IMR-90 (cell line): ENCODE data around the gene LCNL1. TPM values are rescaled to one million over a fixed set of nuclear protein-coding genes. Genes with fewer than 3 reads are reported as not detected.

ENCODE experiments used
- ATAC-seq: fragments of 200-7000 bp; cut with Tn5 transposase; 2 replicates; pipeline ENCODE4 v1.9.1; 2020; ENCODE audit warnings: low read depth, mild to moderate bottlenecking, moderate library complexity
- BruUV-seq: library from RNA; stranded (reverse); fragments of 400-500 nt; replicated peaks from 2 replicates; lab custom pipeline; 2021; lab: Mats Ljungman, UMichigan
- CTCF ChIA-PET: fragments of 300-600 bp; formaldehyde crosslinking; extraction: SDS; loops from one replicate; lab custom pipeline; 2021; ENCODE audit warnings: antibody characterized with exemption; lab: Yijun Ruan, JAX
- POLR2A ChIA-PET: fragments of 300-600 bp; sonication (Branson Sonifier 250); formaldehyde crosslinking; loops from one replicate; lab custom pipeline; 2022; ENCODE audit warnings: antibody characterized with exemption; ENCODE audit not compliant: unreplicated experiment; lab: Charles Lee
- DNase-seq: peaks from one replicate; pipeline ENCODE4 v3.0.0; 2013
- H2AFZ ChIP-seq: replicated peaks from 2 replicates; pipeline ENCODE3; 2013; ENCODE audit warnings: low read length, mild to moderate bottlenecking; ENCODE audit not compliant: poor library complexity
- H2AK5ac ChIP-seq: 2 replicates; pipeline ENCODE4 v1.6.1; 2013; ENCODE audit warnings: low read depth, low read length, inconsistent platforms
- H2AK9ac ChIP-seq: replicated peaks from 2 replicates; pipeline ENCODE3; 2013; ENCODE audit warnings: mild to moderate bottlenecking, low read depth, low read length, moderate library complexity; ENCODE audit not compliant: poor library complexity
- H2BK120ac ChIP-seq: 2 replicates; pipeline ENCODE4 v1.6.1; 2013; ENCODE audit warnings: low read depth, low read length, inconsistent platforms
- H2BK15ac ChIP-seq: 3 replicates; pipeline ENCODE4 v1.6.1; 2013; ENCODE audit warnings: low read depth, low read length, inconsistent platforms
- H2BK20ac ChIP-seq: 2 replicates; pipeline ENCODE4 v1.6.1; 2013; ENCODE audit warnings: low read depth, mild to moderate bottlenecking, inconsistent platforms, low read length, moderate library complexity
- H2BK5ac ChIP-seq: 2 replicates; pipeline ENCODE4 v1.6.1; 2013; ENCODE audit warnings: mild to moderate bottlenecking, low read depth, low read length, inconsistent platforms; ENCODE audit not compliant: poor library complexity, severe bottlenecking
- H3K14ac ChIP-seq: replicated peaks from 2 replicates; pipeline ENCODE4 v1.6.1; 2013; ENCODE audit warnings: low read depth, low read length, inconsistent platforms
- H3K18ac ChIP-seq: 2 replicates; pipeline ENCODE4 v1.6.1; 2013; ENCODE audit warnings: low read depth, low read length, control low read depth
- H3K23ac ChIP-seq: 2 replicates; pipeline ENCODE4 v1.6.1; 2013; ENCODE audit warnings: low read depth, low read length, inconsistent platforms
- H3K27ac ChIP-seq: 2 replicates; pipeline ENCODE4 v1.5.1; 2013; ENCODE audit warnings: mild to moderate bottlenecking, control low read depth, low read length; ENCODE audit not compliant: insufficient read depth
- H3K27me3 ChIP-seq: 2 replicates; pipeline ENCODE4 v1.6.1; 2013; ENCODE audit warnings: low read length; ENCODE audit not compliant: control insufficient read depth, insufficient read depth
- H3K36me3 ChIP-seq: 2 replicates; pipeline ENCODE4 v1.6.1; 2013; ENCODE audit warnings: low read length, mixed read lengths; ENCODE audit not compliant: control insufficient read depth, insufficient read depth
- H3K4ac ChIP-seq: 2 replicates; pipeline ENCODE4 v1.6.1; 2013; ENCODE audit warnings: low read depth, low read length, inconsistent platforms
- H3K4me1 ChIP-seq: 2 replicates; pipeline ENCODE4 v1.6.1; 2013; ENCODE audit warnings: low read length, mixed read lengths; ENCODE audit not compliant: control insufficient read depth, insufficient read depth
- H3K4me2 ChIP-seq: 2 replicates; pipeline ENCODE4 v1.6.1; 2013; ENCODE audit warnings: low read depth, mild to moderate bottlenecking, control low read depth, low read length, moderate library complexity
- H3K4me3 ChIP-seq: 2 replicates; pipeline ENCODE4 v1.5.1; 2013; ENCODE audit warnings: low read depth, mild to moderate bottlenecking, control low read depth, low read length, moderate library complexity; ENCODE audit not compliant: insufficient read depth
- H3K56ac ChIP-seq: 2 replicates; pipeline ENCODE4 v1.6.1; 2013; ENCODE audit warnings: low read length, inconsistent platforms; ENCODE audit not compliant: insufficient read depth; ENCODE audit errors: extremely low read depth
- H3K79me1 ChIP-seq, 2 experiments: 2 replicates each; pipeline ENCODE4 v1.6.1; 2013; ENCODE audit warnings: low read length in 2 of 2, inconsistent platforms in 1 of 2, low read depth in 1 of 2
- H3K9ac ChIP-seq: 2 replicates; pipeline ENCODE4 v1.6.1; 2013; ENCODE audit warnings: low read depth, low read length, control low read depth
- H3K9me1 ChIP-seq: 2 replicates; pipeline ENCODE4 v1.6.1; 2013; ENCODE audit warnings: low read length, inconsistent platforms; ENCODE audit not compliant: insufficient read depth
- H3K9me3 ChIP-seq: 2 replicates; pipeline ENCODE4 v1.6.1; 2013; ENCODE audit warnings: low read length; ENCODE audit not compliant: control insufficient read depth, insufficient read depth
- H4K20me1 ChIP-seq: 2 replicates; pipeline ENCODE4 v1.6.1; 2013; ENCODE audit warnings: low read length, inconsistent platforms; ENCODE audit not compliant: insufficient read depth
- H4K5ac ChIP-seq: 2 replicates; pipeline ENCODE4 v1.6.1; 2013; ENCODE audit warnings: mild to moderate bottlenecking, low read depth, low read length, control low read depth
- H4K8ac ChIP-seq, 2 experiments: 2 replicates each; pipeline ENCODE4 v1.6.1; 2013; ENCODE audit warnings: low read depth in 2 of 2, low read length in 2 of 2, control low read depth in 1 of 2, inconsistent platforms in 1 of 2
- H4K91ac ChIP-seq: 2 replicates; pipeline ENCODE4 v1.6.1; 2013; ENCODE audit warnings: low read depth, low read length, inconsistent platforms; ENCODE audit not compliant: insufficient read depth
- BHLHE40 ChIP-seq: fragments of 150-350 bp; IDR thresholded peaks from 2 replicates; pipeline ENCODE4 v1.6.1; 2016; ENCODE audit warnings: mild to moderate bottlenecking, low read depth, low read length
- CEBPB ChIP-seq: IDR thresholded peaks from 2 replicates; pipeline ENCODE4 v1.6.1; 2012; ENCODE audit warnings: low read depth, low read length, improper control_type of control experiment
- CHD1 ChIP-seq: IDR thresholded peaks from 2 replicates; pipeline ENCODE4 v1.6.1; 2012; ENCODE audit warnings: low read depth, low read length, improper control_type of control experiment
- FOS ChIP-seq: fragments of 150-350 bp; IDR thresholded peaks from 2 replicates; pipeline ENCODE4 v1.6.1; 2016; ENCODE audit warnings: low read depth, low read length
- MAFK ChIP-seq: IDR thresholded peaks from 2 replicates; pipeline ENCODE4 v1.6.1; 2012; ENCODE audit warnings: low read depth, low read length, improper control_type of control experiment
- MAZ ChIP-seq: IDR thresholded peaks from 2 replicates; pipeline ENCODE4 v1.6.1; 2012; ENCODE audit warnings: low read depth, mild to moderate bottlenecking, low read length, improper control_type of control experiment, moderate library complexity, borderline replicate concordance
- MXI1 ChIP-seq: IDR thresholded peaks from 2 replicates; pipeline ENCODE4 v1.6.1; 2012; ENCODE audit warnings: low read depth, mild to moderate bottlenecking, low read length, moderate library complexity, borderline replicate concordance
- NFE2L2 ChIP-seq: fragments of 150-350 bp; IDR thresholded peaks from 2 replicates; pipeline ENCODE4 v1.6.1; 2016; ENCODE audit warnings: low read depth, mild to moderate bottlenecking, low read length
- POLR2A ChIP-seq: IDR thresholded peaks from 2 replicates; pipeline ENCODE4 v1.6.1; 2012; ENCODE audit warnings: mild to moderate bottlenecking, low read depth, low read length
- RAD21 ChIP-seq: IDR thresholded peaks from 2 replicates; pipeline ENCODE4 v1.6.1; 2012; ENCODE audit warnings: low read length, improper control_type of control experiment
- RCOR1 ChIP-seq: IDR thresholded peaks from 2 replicates; pipeline ENCODE4 v1.6.1; 2012; ENCODE audit warnings: mild to moderate bottlenecking, low read length, improper control_type of control experiment; ENCODE audit not compliant: insufficient replicate concordance
- RFX5 ChIP-seq: IDR thresholded peaks from 2 replicates; pipeline ENCODE4 v1.8.0; 2012; ENCODE audit warnings: low read depth, mild to moderate bottlenecking, low read length, moderate library complexity
- SMC3 ChIP-seq: fragments of 150-350 bp; IDR thresholded peaks from 2 replicates; pipeline ENCODE4 v1.6.1; 2016; ENCODE audit warnings: low read depth, mild to moderate bottlenecking, antibody characterized with exemption, low read length, moderate library complexity
- WGBS, 2 experiments: methylation state at CpG; one replicate each; pipeline versions ENCODE4 v1.1.5 to v1.1.7; 2013; ENCODE audit warnings: missing lambda C conversion rate in 2 of 2; ENCODE audit not compliant: insufficient read length in 1 of 2; ENCODE audit errors: extremely low coverage in 2 of 2; 5-methylcytosine and 5-hydroxymethylcytosine counted together
- dilution Hi-C: fragments of 300-500 bp; cut with HindIII; formaldehyde crosslinking; loops from one replicate; pipeline ENCODE4 v1.14.3; 2018; ENCODE audit warnings: low sequenced_read_pairs; ENCODE audit not compliant: unreplicated experiment
- in situ Hi-C: fragments of 300-500 bp; cut with MboI; formaldehyde crosslinking; loops from 3 replicates; pipeline ENCODE4 v1.14.3; 2019; ENCODE audit warnings: low sequenced_read_pairs, inconsistent platforms, mixed read lengths
- intact Hi-C: fragments of 100-400 bp; cut with micrococcal nuclease; formaldehyde crosslinking; loops from 2 replicates; pipeline ENCODE4 v1.10.0; 2022
- polyA plus RNA-seq, 3 experiments: library from polyadenylated mRNA; depleted of rRNA; stranded (reverse); fragments of >200 nt; gene quantifications; 2 replicates each; pipeline ENCODE4 v1.2.3, GENCODE V29; 2012; ENCODE audit warnings: low replicate concordance in 1 of 3
- total RNA-seq: library from RNA; depleted of rRNA; stranded (reverse); fragments of >200 nt; gene quantifications from 2 replicates; pipeline ENCODE4 v1.2.3, GENCODE V29; 2012
- TF ChIP-seq, protein P1 (sequence below): conservative IDR thresholded peaks from 2 replicates; pipeline ENCODE4 v1.5.1; 2012; ENCODE audit warnings: mild to moderate bottlenecking, low read depth, low read length, improper control_type of control experiment
- TF ChIP-seq, protein P2 (sequence below): fragments of 150-350 bp; IDR thresholded peaks from 2 replicates; pipeline ENCODE4 v1.6.1; 2016; ENCODE audit warnings: low read depth, mild to moderate bottlenecking, low read length, moderate library complexity, borderline replicate concordance
- TF ChIP-seq, protein P3 (sequence below): fragments of 150-350 bp; IDR thresholded peaks from 2 replicates; pipeline ENCODE4 v1.6.1; 2017; ENCODE audit warnings: mild to moderate bottlenecking, antibody characterized with exemption, low read length, low read depth

LCNL1 gene
- total and polyA plus RNA-seq, 2 of the 4 experiments (the other 2 are of a cell fraction): 0.15 TPM; not detected in 1

DNA sequence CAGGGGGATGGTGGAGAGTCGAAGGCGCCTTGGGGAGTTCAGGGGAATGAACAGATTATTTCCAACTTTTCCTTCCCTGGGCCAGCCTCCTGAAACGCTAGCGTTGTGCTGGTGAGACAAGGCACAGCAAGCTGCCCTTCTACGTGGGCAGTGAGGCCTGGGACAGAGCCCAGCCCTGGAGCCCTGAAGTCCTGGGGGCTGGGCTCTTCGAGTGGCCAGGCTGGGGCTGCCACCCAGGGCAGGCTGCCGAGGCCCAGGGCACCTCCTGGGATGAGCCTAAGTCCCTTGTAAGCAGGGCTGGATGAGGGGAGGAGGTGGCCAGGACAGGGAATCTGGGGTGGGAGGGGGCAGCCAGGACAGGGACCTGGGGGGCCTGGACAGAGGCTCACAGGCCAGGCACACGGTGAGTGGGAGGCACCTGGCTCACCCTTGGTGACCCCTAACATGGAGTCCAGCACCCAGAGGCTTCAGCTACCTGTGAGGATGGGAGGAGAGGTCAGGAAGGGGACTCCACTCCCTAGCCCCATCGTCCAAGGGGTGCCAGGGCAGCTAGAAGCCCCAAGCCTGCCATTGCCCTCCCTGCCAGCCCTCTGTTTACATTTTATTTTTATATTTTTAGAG, 32.0 kb upstream of the LCNL1 start:
- no peak overlapping the region for H3K27ac ChIP-seq
- H4K91ac ChIP-seq: no peak overlapping the region
- no peak for DNase-seq
- dilution Hi-C loops: no loop called here
- H3K23ac ChIP-seq: no peak overlapping the region
- no peak overlapping the region for H2BK5ac ChIP-seq
- H2AFZ ChIP-seq: peak overlapping the region; percentile 98
- H3K36me3 ChIP-seq: no peaks in the 10 kb centered on the region
- ChIA-PET POLR2A (no interaction called here), CTCF (no interaction called here)
- H3K79me1 ChIP-seq: no peaks in the 10 kb centered on the region
- in situ Hi-C loops: no loop called here
- no peak overlapping the region for H3K56ac ChIP-seq
- H2BK20ac ChIP-seq: no peak overlapping the region
- WGBS, 2 experiments: 17% methylated on average over 1 of the region's 9 CpGs; no CpG with 5 or more reads in 1 of the 2 experiments
- H3K9me1 ChIP-seq: no peaks in the 10 kb centered on the region
- intact Hi-C loops: no loop called here
- no TSS peak for BruUV-seq
- no peak overlapping the region for H4K5ac ChIP-seq
- no peak overlapping the region for H3K4me2 ChIP-seq
- H3K4ac ChIP-seq: no peak overlapping the region
- no peak overlapping the region for H2BK120ac ChIP-seq
- peak overlapping the region; percentile 15 to 87; a peak in 2 of 4 replicates for H4K8ac ChIP-seq
- H2BK15ac ChIP-seq: no peak overlapping the region
- no peaks in the 10 kb centered on the region; the same call in 1 of the 2 replicates for H3K4me1 ChIP-seq
- no peak overlapping the region for H3K18ac ChIP-seq
- no peak for ATAC-seq
- no peak overlapping the region for H3K14ac ChIP-seq
- no peak overlapping the region for H2AK5ac ChIP-seq
- no peaks in the 10 kb centered on the region for H4K20me1 ChIP-seq
- H3K9me3 ChIP-seq: no peaks in the 10 kb centered on the region
- no peak overlapping the region for H3K4me3 ChIP-seq
- H3K27me3 ChIP-seq: peaks cover 9% of the 10 kb centered on the region; the same call in 1 of the 2 replicates
- H2AK9ac ChIP-seq: peak overlapping the region; percentile 59
- TF ChIP-seq CEBPB (no peak), RFX5 (no peak), CHD1 (no peak), NFE2L2 (no peak), RAD21 (no peak), BHLHE40 (no peak), MAFK (no peak), POLR2A (no peak), MXI1 (no peak), RCOR1 (no peak), MAZ (no peak), FOS (no peak), SMC3 (no peak)
- TF ChIP-seq, protein P1, sequence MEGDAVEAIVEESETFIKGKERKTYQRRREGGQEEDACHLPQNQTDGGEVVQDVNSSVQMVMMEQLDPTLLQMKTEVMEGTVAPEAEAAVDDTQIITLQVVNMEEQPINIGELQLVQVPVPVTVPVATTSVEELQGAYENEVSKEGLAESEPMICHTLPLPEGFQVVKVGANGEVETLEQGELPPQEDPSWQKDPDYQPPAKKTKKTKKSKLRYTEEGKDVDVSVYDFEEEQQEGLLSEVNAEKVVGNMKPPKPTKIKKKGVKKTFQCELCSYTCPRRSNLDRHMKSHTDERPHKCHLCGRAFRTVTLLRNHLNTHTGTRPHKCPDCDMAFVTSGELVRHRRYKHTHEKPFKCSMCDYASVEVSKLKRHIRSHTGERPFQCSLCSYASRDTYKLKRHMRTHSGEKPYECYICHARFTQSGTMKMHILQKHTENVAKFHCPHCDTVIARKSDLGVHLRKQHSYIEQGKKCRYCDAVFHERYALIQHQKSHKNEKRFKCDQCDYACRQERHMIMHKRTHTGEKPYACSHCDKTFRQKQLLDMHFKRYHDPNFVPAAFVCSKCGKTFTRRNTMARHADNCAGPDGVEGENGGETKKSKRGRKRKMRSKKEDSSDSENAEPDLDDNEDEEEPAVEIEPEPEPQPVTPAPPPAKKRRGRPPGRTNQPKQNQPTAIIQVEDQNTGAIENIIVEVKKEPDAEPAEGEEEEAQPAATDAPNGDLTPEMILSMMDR: no peak
- TF ChIP-seq, protein P2, sequence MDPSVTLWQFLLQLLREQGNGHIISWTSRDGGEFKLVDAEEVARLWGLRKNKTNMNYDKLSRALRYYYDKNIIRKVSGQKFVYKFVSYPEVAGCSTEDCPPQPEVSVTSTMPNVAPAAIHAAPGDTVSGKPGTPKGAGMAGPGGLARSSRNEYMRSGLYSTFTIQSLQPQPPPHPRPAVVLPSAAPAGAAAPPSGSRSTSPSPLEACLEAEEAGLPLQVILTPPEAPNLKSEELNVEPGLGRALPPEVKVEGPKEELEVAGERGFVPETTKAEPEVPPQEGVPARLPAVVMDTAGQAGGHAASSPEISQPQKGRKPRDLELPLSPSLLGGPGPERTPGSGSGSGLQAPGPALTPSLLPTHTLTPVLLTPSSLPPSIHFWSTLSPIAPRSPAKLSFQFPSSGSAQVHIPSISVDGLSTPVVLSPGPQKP: no peak
- TF ChIP-seq, protein P3, sequence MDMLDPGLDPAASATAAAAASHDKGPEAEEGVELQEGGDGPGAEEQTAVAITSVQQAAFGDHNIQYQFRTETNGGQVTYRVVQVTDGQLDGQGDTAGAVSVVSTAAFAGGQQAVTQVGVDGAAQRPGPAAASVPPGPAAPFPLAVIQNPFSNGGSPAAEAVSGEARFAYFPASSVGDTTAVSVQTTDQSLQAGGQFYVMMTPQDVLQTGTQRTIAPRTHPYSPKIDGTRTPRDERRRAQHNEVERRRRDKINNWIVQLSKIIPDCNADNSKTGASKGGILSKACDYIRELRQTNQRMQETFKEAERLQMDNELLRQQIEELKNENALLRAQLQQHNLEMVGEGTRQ: no peak
- no peak overlapping the region for H3K9ac ChIP-seq
